HG02885 (cell line): ENCODE measurements around the gene PRLR.

ENCODE experiments used
- ATAC-seq: cut with Tn5 transposase; IDR thresholded peaks from one replicate; pipeline ENCODE4 v1.9.1; 2021; ENCODE audit warnings: mild to moderate bottlenecking; ENCODE audit not compliant: unreplicated experiment, poor library complexity

PRLR gene

GRCh38 chr5:35237580-35238376 is 7.5 kb upstream of the PRLR start:
- ATAC-seq: no peak

DNA sequence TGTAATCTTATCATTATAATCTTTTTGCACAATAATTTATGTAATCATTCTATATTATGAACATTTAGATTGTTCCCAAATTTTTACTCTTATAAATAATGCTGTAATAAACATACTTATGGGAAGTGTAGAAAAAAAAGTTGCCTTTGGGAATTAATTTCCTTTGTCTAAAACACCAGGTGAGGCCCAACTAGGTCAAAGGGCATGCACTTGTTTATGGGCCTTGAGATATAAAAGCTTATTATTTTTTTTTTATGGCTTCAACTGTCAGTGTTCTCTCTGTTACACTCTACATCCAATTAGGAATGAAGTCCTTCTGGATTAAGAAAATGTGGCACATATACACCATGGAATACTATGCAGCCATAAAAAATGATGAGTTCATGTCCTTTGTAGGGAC is 6.5 kb upstream of the PRLR start:
- no peak for ATAC-seq

- no peak for ATAC-seq
These were observed 3.3 kb upstream of the PRLR start for GRCh38 chr5:35233601-35234000.

- ATAC-seq: no peak
These were observed 2.8 kb upstream of the PRLR start for GRCh38 chr5:35233121-35233520.

- no peak for ATAC-seq
These were observed 1.8 kb upstream of the PRLR start for GRCh38 chr5:35232124-35232523.

DNA sequence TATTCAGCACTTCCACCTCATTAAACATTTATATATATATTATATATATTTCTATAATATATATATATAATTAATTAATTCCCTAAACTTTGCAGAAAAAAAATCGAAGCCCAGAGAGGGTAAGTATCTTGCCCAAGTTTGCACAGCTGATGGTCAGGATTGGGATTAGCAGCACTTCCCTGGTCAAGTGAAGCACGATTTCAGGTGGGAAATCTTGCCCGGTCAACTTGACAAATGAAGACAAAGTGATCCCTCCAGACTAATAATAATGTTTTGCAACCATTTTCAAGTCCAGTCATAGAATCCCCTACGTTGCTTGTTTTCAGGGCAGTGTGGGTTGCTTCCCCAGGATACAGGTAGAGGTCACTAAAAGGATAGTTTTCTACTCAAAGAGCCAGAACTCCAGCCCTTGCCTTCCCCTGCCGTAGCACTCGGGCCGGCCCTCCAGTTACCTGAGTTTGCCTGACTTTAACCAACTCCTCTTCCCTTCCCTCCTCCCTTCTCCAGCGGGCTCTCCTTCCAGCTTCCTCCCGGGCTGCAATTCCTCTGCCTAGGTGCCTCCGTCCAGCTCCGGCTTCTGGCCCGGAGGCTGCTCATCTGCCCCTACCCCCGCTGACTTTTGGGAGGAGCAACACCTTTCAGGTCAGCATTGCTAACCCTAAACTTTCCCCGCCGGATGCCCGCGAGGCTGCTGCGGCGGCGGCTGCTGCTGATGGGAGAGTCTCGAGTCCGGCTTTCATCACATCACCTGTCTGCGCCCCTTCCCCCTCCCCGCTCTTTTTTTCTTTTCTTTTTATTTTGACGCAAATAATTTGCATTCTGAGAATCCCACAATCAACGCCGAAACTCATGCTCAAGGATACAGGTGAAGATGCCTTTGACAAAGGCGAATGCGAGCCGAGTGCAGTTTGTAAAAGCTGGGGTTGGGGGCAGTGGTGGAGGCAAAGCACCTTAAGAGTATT is 930 bp downstream of the PRLR start:
- ATAC-seq: peak; percentile 74

- no peak for ATAC-seq
These were observed 2.0 kb downstream of the PRLR start for GRCh38 chr5:35228310-35228709.

DNA sequence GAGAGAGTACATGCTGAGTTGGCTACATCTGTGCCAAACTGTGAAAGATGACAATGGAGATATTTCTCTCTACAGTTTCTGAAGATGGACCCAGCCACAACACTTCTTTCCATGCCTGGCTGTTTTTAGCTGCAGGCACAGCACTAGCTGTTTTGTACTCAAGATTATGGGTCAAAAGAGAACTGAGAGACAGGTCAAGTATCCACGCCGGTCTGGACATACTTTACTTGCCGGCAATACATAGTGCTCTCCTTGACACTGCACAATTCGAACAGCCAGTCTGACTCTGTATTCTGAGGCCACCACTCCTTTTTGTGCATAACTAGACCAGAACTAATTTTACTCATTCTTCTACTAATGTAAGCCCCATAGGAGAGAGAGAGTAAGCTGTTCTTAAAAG is 2.6 kb downstream of the PRLR start:
- ATAC-seq: no peak

DNA sequence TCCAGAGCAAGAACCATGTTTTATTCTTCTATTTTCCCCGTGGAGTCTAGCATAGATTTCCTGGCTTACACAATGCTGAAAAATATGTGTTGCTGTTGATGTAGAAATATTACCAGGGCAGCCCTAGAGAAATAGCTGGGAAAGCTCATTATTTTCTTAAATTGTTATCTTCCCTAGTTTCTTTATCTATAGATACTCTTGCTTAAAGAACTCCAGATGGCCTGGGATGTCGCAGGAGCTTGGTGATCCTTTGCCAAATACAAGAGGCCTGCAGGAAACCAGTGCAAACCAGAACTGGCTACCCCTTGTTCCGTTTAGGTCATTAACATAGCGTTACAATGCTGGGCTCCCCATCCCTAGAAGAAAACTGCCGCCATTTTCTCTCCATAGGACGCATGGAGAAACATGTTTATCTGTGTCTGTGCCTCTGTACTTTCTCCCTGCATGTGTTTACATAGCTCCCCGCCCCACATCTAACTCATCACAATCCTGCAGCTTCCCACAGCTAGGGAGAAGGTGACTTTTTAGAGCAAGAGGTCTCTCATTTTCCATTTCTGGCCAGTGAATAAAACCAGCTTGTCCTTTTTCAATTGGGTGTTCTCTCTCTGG is 6.4 kb downstream of the PRLR start:
- no peak for ATAC-seq

DNA sequence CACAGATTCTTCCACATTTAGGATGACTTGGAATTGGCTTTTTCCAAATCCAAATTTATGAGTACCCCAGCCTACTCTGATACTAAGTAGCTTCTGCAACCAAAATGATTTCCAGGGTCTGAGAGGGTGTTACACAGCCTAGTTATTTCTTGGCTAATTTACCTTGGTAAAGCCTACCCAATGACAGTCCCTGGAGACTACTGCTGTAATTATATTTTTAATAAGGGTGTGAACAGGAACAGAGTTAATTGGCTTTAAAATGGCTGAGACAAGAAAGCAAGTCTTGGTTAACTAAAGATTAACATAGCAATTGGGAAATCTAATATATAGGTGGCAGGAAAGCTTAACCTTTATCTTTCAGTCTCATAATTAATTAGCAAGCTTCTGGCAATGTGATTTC is 9.3 kb downstream of the PRLR start:
- ATAC-seq: no peak

GRCh38 chr5:35218981-35219380 is 11.3 kb downstream of the PRLR start:
- no peak for ATAC-seq

- no peak for ATAC-seq
These were observed 16.2 kb downstream of the PRLR start for GRCh38 chr5:35214051-35214450.

GRCh38 chr5:35213608-35214007 is 16.7 kb downstream of the PRLR start:
- no peak for ATAC-seq

DNA sequence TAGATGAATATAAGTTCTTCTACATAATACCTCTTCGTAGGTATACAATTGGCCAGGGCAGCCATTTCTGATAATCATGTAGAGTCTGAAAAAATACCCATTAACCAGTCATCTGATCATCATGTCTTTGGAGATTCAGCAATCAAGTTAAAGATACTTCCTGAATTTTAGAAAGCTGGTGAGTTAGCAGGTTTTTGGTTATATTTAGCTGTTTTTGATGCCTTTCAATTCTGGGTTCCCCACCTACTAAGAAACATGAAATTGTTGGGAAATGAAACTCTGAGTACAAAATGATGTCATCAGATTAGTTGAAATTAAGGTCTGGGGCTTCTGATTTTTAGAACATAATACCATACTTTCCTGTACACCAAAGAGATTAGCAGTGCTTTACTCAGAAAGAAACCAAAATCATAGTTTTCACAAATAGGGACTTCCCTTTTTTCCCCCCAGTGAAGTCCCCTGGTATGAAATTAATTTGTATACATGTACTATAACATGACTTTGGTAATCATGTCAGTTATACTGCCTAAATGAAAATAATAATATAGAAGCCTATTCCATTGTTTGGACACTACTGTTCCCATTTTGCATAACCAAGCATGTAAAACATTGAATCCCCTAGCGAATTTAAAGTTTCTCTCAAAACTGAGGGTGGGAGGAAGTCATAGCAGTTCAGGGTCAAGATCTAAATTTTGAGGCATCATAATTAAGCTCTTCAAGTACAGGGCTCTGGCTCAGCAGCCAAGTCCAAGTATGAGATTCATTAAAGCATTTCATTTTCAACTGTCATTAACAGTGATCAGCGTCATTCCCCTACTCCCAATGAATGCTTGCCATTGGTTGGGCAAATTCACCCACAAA is 17.9 kb downstream of the PRLR start:
- ATAC-seq: peak; percentile 87

GRCh38 chr5:35209862-35210261 is 20.4 kb downstream of the PRLR start:
- no peak for ATAC-seq

DNA sequence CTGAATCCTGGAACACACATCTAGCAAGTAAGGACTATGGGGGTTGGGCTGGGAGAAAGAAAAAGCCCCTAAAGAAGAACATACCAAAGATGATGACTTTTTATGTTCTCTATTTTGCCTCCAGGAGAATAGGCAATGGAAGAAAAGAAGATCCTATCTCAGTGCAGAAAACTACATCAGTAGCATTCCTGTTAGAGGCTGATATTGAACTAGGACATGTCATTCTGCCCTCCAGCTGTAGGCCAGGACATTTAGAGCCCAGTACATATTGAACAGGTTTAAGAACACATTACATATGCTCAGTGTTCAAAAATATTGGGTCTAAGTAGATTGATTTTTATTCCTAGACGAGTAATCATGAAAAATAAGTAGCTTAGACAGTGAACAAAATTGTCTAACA is 24.7 kb downstream of the PRLR start:
- no peak for ATAC-seq

DNA sequence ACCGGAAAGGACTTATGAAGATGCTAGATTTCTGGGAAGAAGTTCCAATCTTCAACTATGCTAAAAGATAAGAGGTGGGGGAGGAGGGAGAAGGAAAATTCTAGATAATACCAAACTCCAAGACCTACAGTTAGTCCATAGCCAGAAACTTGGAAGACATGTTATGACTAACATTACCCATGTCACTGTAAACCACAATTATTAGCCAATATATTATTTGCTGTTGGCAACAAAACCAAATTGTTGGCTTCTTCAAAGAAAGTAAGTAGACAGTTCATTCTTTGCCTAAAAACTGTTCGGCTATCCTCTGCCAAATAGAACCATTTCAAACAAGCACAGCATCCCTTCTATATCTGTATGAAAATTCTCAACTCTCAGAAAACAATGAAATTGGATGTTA is 25.1 kb downstream of the PRLR start:
- ATAC-seq: no peak

- no peak for ATAC-seq
These were observed 26.9 kb downstream of the PRLR start for GRCh38 chr5:35203403-35203802.

DNA sequence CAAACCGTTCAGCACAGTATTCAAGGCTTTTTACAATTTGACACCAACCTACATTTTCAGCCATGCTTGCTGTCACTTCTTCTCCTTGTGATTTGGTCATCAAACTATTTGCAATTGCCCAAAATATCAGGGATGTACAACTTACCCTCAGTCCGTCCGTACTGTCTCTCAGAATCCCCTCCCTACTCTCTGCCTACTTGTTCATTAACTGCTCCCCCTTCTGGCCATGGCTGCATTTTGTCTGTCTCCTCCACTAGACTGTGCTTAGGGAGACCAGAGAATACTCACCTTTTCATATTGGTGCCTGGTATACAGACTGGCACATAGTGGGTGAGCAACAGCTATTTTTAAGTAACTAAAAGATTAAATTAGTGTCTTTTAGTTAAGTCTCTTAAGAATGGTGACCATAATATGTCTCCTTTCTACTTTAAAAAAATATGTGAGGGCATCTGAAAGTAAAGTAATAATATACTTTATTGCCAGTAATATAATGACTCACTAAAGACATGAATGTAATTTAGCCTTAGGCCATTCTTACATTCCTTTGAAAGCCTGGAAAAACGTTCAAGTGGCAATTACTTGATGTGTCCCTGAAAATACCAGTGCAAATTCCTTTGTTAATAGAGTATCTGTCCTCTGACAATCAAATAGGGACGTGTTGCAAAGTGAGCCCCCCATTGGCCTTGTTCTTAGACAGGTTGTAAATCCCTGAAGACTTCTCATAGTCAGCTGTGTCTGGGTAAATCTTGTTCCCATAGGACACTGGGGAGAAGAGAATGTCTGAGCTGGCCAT is 27.8 kb downstream of the PRLR start:
- peak; percentile 92 for ATAC-seq
